GM21447 (cell line): Measurements from ENCODE around the gene TSHZ3.

ENCODE experiments used
- ATAC-seq: cut with Tn5 transposase; IDR thresholded peaks from one replicate; pipeline ENCODE4 v1.9.1; 2021; ENCODE audit not compliant: unreplicated experiment

The TSHZ3 gene

DNA sequence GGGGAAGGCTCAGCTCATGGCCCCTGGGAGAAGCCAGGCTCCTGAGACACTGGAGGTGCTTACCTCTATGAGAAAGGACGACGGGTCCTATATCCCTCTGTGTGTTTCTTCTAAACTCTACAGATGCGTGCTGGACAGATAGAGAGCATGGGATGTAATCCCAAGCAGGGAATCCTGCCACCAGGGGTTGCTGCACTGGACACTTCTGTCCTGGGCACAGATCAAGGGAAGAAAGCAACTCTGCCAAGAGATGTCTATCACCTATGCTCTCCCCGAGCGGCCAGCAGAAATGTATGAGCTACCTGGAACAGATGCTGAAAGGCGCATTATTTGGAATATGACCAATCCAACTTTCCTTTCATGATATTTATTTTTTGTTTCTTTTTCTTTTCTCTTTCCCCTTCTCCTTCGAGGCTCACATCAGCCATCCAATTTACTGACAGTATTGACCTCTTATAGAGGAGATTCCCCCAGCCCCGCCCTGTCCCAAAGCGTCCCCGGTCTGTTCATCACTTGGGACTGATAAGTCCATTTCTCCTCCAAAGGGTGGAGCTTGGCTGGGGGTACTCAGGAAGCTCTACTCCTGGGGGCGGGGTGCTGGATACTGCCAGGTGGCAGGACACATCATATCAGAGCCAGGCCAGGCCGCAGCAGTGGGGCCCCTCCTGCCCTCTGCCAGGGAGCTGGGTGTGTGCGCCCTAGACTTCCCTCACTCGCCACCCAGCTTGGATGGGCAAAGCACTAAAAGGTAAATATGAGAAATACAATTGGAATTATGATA is 34.2 kb downstream of the TSHZ3 start:
- ATAC-seq: no peak

GRCh38 chr19:31314156-31314555 is 35.1 kb downstream of the TSHZ3 start:
- ATAC-seq: no peak

DNA sequence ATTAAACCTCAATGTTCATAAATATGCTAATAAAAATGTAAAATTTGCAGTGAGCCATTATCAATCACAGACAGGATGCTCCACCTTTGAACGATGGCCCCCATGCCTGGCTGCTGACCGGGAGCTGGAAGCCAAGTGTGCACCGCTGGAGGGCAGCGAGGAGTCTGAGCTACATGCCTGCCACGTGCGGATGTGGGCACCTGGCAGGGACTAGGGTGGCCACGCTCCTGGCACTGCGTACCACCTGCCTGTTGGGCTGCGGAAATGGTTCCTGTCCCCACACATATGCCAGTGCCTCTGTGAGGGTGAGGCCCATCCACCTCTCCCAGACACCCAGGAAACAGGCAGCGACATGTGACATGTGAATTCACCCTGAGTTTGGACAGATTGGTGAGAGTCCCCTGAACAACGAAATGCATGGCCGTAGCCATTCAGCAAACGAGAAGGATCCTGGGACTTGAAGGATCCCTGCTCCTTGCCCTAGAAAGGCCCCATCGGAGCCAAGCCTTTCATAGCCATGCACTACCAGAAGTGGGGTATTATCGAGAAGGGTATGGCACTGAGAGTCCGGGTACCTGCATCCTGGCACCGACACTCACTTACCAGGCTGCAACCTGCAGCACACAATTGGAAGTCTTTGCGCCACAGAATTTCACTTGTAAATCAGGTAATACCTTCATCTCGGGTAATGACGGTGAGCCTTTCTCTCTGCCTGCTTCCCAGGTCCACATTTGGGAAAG is 35.8 kb downstream of the TSHZ3 start:
- ATAC-seq: no peak

GRCh38 chr19:31312677-31313244 is 36.5 kb downstream of the TSHZ3 start:
- no peak for ATAC-seq

- no peak for ATAC-seq
Measured at GRCh38 chr19:31312009-31312676, 37.1 kb downstream of the TSHZ3 start.

DNA sequence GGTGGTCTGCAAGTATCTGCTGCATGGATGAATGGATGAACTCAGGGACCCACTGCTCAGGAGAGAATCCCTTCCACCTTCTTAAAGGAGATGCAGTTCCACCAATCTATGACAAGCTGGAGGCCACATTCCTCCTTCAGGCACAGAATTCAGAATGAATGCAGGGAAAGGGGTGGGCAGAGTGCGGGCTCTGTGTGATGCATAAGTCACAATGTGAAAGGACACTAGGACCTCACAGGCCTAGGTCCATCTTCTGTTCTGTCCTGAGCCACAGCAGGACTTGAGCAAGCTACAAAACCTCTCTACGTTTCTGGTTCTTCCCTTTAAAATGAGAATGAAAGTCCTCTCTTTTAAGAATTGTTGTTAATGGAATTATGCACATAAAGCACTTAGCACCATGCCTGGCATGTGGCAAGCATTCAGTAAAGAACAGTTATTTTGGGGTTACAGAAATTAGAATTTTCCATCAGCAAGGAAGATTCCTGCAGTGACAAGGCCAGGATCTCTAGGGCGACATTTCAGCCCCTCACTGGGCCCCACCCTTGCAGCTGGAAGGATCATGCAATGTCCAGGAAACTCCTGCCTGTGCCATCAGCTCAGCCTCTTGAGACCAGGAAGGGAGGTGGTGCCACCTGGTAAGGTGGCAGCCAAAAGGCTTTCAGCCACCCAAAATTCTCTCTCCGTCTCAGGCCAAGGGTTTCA is 38.7 kb downstream of the TSHZ3 start:
- no peak for ATAC-seq

GRCh38 chr19:31308781-31309180 is 40.5 kb downstream of the TSHZ3 start:
- ATAC-seq: no peak

DNA sequence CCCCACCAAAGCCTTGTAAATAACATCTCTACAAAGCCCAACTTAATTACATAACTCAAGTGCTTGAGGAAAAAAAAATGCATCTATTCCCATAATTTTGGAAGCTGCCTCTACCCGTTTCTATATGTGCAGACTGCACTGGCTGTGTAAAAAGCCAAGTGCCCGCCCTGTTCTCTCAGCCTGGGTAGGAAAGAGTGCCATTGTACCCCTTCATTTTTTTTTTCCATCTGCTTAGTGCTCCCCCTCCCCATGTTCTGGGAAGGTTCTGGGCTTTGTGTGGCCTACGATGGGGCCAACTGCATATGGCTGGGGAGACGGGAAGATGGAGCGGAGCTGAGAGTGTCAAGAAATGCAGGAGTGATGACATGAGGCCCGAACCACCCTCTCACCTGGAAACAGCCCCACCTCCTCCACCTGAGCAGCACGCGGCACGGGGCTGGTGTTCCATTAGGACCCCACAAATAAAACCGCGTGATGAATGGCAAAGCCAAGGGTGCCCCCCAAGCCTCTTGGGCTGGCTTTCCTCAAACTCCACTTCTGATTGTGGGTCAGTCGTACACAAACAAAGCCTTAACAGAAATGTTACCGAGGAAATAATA is 42.1 kb downstream of the TSHZ3 start:
- ATAC-seq: no peak

DNA sequence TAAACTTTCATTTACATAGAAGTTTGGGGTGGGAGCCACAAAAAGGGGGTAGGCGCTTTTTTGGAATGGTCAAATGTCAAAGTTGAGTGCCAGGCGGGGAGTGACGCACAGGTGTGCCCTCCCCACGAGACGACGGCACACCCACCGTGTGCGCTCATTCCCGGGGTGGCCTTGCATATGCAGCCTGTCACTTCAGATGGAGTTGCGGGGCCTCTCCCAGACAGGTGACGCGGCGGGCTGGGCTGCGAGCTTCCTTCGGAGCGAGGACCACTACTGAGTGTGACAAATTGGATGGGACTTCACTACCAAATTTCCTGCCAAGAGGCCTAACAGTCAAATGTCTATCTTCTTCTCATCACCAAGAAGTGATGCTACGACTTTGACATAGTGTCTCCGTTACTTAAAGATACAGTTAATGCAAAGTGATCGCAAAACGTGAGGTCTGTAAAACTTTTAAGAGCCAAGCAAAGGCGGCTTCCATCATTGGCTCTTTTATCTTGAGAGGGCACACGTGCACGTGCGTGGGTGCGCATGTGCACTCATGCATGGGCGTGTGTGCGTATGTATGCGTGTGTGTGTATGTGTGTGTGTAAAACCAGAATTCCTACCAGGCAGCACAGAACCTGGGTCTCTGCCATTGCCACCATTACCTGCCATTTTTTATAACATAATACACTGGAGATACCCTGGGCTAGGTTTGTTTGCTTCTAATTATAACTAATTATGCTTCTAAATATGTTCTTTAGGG is 43.1 kb downstream of the TSHZ3 start:
- ATAC-seq: no peak

DNA sequence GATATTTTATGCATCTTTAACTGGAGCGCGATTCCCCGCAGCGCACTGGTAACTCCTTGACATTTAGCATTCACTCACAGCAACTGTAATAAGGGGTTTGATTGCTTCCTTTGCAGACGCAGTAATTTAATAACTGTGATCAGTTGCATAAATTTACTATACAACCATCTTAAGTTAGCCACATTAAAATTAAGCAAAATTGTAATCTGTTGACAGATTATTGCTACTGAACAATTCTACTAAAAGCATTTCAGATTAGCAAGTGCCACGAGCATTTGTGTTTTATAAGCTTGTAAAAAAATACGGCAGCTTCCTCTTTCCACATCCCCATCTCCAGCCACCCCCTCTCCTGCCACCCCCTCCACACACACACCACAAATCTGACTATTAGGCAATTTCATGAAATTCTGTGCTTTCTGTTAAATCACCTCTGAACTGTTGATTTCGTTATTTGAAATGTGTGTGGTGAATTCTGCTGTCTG is 44.4 kb downstream of the TSHZ3 start:
- ATAC-seq: no peak

DNA sequence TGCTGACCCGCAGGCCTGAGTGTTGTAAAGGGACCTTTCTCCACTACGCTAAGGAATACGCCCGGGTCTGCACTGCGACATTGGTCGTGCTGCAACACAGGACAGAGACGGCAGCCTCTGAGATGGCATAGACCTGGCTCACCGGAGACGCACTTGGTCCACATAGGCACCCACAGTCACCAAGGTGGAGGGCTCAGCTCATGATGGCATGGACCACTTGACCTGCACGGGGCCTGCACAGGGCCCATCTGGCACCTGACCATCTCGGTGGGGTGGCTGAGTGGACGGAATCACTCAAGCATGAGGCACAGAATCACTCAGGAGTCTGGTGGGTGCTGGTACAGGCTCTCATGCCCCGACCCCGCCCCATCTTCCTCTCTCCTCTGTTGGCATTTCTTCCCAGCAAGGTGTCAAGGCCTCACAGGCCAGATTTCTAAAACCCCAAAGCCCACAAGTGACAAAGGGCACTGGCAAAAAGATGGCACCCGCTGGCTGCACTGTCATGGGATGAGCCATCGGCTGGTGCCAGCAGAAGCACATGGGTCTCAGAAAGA is 45.9 kb downstream of the TSHZ3 start:
- no peak for ATAC-seq

DNA sequence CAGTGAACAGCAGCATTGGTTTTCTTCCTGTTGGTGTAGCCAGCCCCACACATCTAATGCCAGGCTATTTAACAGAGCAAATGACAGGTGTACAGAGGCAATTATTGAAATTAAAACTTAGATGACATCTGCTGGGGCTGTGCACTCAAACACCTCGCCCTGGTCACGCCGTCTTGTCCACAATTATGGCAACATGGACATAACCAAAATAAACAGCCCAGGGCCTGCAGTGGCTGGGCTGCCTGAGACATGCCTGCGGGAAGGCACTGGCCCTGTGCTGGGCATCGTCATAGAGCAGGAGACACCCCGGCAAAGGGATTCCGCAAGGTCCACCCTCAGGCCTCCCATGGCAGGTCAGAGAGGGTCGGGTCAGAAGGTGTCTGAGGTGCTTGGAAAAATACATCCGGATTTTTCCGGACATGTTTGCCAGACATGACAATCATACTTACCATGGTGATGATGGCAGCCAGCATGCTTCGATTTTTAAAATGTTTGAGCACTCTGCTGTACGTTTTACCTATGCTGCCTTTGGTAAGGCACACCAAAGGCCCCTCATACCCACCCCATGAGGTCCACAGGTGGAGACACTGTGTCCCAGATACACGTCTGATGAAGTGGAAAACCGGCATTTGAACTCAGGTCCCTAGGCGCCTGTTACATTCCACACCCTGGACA is 47.8 kb downstream of the TSHZ3 start:
- ATAC-seq: no peak

DNA sequence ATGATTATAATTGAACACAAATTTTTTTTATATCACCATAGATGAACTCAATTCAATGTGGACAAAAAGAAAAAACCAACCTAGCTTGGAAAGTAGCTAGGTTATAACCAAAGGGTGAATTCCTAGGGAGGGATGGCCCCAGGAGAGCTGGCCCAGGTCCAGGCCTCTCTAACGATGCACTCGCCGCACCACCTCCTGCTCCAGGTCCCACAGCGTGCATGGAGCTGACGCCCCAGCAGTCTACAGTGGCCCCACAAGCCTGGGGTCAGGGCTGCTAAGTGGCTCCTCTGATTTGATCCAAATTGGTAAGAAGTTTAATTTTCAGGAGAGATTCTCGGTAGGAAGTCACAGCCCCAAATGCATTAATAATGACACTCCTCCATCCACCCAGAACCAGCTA is 48.8 kb downstream of the TSHZ3 start:
- ATAC-seq: no peak

DNA sequence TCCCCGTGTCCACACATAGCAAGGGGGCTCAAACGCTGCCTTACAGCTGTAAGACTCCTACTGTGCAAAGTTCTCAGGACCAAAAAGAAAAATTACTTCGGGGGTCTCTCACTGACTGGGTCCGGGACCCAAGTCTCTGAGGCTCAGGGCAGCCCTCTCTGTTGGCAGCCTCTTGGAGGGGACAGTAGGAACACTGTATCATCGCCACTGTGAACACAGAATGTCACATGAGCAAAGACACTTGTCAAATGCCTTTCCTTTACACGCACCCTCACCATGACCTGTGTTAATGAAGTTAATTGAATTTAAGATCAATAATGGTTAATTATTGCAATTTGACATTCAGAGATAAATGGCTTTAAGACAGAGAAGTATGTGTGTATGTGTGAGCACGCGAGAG is 49.6 kb downstream of the TSHZ3 start:
- no peak for ATAC-seq

GRCh38 chr19:31297991-31298390 is 51.2 kb downstream of the TSHZ3 start:
- no peak for ATAC-seq

DNA sequence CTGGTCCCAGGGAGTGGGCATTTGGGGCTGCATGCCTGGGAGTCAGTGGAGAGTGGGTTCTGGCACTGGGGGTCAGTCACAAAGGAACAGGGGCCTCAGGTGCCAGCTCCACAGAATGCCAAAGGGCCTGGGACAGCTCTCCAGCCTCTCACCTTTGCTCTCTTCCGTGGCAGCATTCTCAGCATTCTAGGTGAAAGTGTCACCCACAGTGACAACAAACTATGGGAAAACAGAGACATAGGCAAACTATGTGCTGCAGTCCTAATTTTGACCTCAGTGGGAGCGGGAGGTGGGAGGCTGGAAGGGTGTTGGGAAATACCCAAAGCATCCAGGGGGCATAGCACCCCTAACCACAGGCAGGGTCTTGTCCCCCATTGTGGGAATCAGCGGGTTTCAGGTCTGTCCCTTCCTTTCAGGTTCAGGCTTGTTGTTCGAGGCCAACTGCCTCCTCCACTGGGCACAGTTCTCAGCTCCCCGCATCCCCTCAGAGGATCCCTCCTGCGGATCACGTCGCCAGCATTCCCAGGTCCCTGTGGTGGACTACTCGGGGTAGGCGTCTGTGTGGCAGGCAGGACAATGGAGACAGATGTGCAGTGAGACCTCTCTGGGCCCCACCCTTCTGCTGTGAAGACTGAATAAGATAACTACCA is 52.4 kb downstream of the TSHZ3 start:
- no peak for ATAC-seq

DNA sequence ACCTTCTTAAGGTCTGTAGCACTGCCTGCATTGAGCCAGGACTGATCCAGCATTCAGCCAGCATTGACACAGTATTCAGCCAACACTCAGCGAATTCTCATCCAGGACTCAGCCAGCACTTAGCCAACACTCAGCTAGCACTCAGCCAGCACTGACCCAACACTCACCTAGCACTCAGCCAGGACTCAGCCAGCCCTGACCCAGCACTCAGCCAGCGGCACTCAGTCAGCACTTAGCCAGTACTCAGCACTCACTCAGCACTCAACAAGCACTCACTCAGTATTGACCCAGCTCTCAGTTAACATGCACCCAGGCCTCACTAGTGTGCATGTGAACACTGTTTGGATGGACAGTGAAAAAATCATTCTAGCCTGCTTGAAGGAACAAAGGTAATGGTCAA is 55.0 kb downstream of the TSHZ3 start:
- ATAC-seq: no peak

DNA sequence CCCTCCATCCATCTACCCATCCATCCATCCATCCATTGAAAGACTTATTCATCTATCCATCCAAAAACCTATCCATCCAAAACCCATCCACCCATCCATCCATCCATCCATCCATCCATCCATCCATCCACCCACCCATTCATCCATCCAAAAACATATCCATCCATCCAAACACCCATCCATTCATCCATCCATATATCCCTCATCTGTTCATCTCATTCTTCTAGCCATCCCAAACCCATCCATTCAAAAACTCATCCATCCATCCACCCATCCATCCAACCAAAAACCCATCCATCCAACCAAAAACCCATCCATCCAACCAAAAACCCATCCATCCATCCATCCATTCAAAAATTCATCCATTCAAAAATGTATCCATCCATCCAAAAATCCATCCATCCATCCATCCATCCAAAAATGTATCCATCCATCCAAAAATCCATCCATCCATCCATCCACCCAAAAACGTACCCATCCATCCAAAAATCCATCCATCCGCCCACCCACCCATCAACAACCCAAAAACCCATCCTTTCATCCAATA is 56.5 kb downstream of the TSHZ3 start:
- ATAC-seq: no peak
